ENCODE results near the gene CRHR1. TPM values are rescaled to one million over a fixed set of nuclear protein-coding genes. Genes with fewer than 3 reads are reported as not detected.

CRHR1 gene
- total RNA-seq, 1 experiment from 2014 or later, result not detected

DNA sequence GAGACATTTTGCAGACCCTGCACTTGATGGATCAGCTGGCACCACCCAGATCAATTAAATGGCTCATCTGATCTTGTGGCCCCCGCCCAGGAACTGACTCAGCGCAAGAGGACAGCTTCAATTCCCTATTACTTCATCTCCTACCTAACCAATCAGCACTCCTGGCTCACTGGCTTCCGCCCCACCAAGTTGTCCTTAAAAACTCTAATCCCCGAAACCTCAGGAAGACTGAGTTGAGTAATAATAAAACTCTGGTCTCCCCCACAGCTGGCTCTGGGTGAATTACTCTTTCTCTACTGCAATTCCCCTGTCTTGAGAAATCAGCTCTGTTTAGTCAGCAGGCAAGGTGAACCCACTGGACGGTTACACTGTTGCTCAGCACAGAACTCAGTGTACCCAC, 84.2 kb downstream of the CRHR1 start:
- Histone ChIP-seq H3K4me2 (ENCODE audit: low read length) (no peak overlapping the region), H3K4me3 (ENCODE audit: low read length) (no peak overlapping the region), H3K4me1 (ENCODE audit: insufficient read depth, low read length) (no peaks in the 10 kb centered on the region), H3K27ac (ENCODE audit: low read length) (no peak overlapping the region), H3K36me3 (ENCODE audit: low read depth, low read length) (no peaks in the 10 kb centered on the region), H3K9me3 (ENCODE audit: low read length) (no peaks in the 10 kb centered on the region), H3K27me3 (ENCODE audit: low read length) (peaks cover 41% of the 10 kb centered on the region), H4K20me1 (ENCODE audit: low read length) (no peaks in the 10 kb centered on the region), H3K9me2 (replicated peaks; ENCODE audit: low read length) (no peaks in the 10 kb centered on the region), H3K9ac (ENCODE audit: low read length) (no peak overlapping the region), H2AFZ (ENCODE audit: low read length) (no peak overlapping the region), H3K79me2 (ENCODE audit: low read length) (no peaks in the 10 kb centered on the region), H3F3A (ENCODE audit: low read length, unreplicated experiment) (no peaks in the 10 kb centered on the region)
- intact Hi-C loops (cut with micrococcal nuclease), result no loop called here
- DNase-seq, result no peak
- TF ChIP-seq EZH2phosphoT487 (IDR thresholded peaks at IDR 0.05; ENCODE audit: borderline replicate concordance, low read length), result no peak
- TF ChIP-seq EZH2 (IDR thresholded peaks at IDR 0.05; ENCODE audit: low read length, unreplicated experiment), result no peak
- TF ChIP-seq, protein P1, sequence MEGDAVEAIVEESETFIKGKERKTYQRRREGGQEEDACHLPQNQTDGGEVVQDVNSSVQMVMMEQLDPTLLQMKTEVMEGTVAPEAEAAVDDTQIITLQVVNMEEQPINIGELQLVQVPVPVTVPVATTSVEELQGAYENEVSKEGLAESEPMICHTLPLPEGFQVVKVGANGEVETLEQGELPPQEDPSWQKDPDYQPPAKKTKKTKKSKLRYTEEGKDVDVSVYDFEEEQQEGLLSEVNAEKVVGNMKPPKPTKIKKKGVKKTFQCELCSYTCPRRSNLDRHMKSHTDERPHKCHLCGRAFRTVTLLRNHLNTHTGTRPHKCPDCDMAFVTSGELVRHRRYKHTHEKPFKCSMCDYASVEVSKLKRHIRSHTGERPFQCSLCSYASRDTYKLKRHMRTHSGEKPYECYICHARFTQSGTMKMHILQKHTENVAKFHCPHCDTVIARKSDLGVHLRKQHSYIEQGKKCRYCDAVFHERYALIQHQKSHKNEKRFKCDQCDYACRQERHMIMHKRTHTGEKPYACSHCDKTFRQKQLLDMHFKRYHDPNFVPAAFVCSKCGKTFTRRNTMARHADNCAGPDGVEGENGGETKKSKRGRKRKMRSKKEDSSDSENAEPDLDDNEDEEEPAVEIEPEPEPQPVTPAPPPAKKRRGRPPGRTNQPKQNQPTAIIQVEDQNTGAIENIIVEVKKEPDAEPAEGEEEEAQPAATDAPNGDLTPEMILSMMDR (conservative IDR thresholded peaks at IDR 0.05; ENCODE audit: low read depth, low read length), result no peak
- BruUV-seq (replicated peaks), result no TSS peak
- CTCF ChIA-PET, result no interaction called here
- no peak for ATAC-seq
- POLR2A ChIA-PET (ENCODE audit: unreplicated experiment), result no interaction called here

DNA sequence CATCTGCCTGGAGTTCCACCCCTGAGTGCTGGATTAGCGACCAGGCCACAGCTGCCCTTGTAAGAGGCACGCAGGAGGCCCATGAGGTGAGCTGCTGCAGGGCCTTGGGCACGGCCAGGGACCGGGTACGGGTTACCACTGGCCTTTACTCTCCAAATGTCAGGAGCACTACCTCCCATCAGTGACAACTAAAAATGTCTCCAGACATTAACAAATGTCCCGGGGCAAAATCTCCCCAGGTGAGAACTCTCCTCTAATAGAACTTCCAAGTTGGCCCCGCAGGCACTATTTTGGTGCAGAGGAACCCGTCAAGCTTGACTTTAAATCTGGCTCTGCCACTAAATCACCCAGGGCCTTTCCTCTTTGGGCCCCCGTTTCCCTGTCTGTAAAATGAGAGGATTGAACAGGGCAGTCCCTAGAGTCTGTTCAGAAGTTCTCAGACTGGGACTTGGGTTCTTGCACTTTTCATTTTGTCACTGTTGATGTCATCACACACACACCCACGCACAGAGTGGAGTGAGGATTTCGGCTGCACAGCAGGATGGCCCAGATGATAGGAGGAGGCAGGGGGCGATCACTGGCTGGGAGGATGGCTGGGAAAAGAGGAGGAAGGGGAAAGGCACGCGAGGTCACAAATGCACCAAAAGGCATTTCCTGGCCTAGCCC, 85.7 kb downstream of the CRHR1 start:
- CTCF ChIA-PET, result no interaction called here
- Histone ChIP-seq H3K9me3 (ENCODE audit: low read length) (no peaks in the 10 kb centered on the region), H3K36me3 (ENCODE audit: low read depth, low read length) (no peaks in the 10 kb centered on the region), H3K79me2 (ENCODE audit: low read length) (no peaks in the 10 kb centered on the region), H3K4me1 (ENCODE audit: insufficient read depth, low read length) (no peaks in the 10 kb centered on the region), H3K4me2 (ENCODE audit: low read length) (no peak overlapping the region), H4K20me1 (ENCODE audit: low read length) (no peaks in the 10 kb centered on the region), H3K27me3 (ENCODE audit: low read length) (peaks cover 33% of the 10 kb centered on the region), H3F3A (ENCODE audit: low read length, unreplicated experiment) (no peaks in the 10 kb centered on the region), H3K9me2 (replicated peaks; ENCODE audit: low read length) (no peaks in the 10 kb centered on the region), H3K9ac (ENCODE audit: low read length) (no peak overlapping the region), H2AFZ (ENCODE audit: low read length) (no peak overlapping the region), H3K4me3 (ENCODE audit: low read length) (no peak overlapping the region), H3K27ac (ENCODE audit: low read length) (no peak overlapping the region)
- ATAC-seq (no peak), DNase-seq (no peak)
- intact Hi-C loops (cut with micrococcal nuclease), result no loop called here
- POLR2A ChIA-PET (ENCODE audit: unreplicated experiment), result no interaction called here
- BruUV-seq (replicated peaks), result no TSS peak
- TF ChIP-seq EZH2 (IDR thresholded peaks at IDR 0.05; ENCODE audit: low read length, unreplicated experiment), result no peak
- no peak for TF ChIP-seq EZH2phosphoT487 (IDR thresholded peaks at IDR 0.05; ENCODE audit: borderline replicate concordance, low read length)
- TF ChIP-seq, protein P1 (conservative IDR thresholded peaks at IDR 0.05; ENCODE audit: low read depth, low read length), result no peak

DNA sequence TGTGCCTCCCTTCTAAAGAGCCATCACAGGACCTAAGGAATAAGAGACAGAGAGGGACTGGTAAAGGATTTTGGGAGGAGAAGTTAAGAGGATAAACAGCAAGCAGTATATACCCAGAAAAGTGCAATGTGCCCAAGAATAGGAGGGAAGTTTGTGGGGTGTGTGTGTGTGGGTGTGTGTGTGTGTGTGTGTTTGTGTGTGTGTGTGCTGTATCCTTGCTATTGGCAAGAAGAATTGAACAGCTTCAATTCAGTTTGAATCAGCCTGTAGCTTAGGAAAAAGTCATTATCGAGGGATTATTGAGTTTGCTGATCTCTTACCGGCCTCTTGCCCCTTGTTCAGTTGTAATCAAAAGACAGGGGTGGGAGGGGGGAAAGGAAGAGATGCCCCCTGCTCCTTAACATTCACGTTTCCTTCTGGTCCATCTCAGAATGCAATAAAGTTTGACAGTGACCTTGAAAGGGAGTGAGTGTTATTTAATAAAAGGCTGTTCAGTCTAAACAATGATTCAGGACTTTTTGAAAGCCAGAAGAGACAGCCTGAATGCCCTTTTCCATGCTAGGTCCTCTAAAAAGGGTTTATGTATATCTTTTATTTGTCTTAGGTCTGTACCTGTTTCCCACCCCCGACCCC, 86.3 kb downstream of the CRHR1 start:
- no peaks in the 10 kb centered on the region for H4K20me1 ChIP-seq (ENCODE audit: low read length)
- ChIA-PET CTCF (no interaction called here), POLR2A (ENCODE audit: unreplicated experiment) (no interaction called here)
- H3F3A ChIP-seq (ENCODE audit: low read length, unreplicated experiment), result no peaks in the 10 kb centered on the region
- no TSS peak for BruUV-seq (replicated peaks)
- DNase-seq (no peak), ATAC-seq (no peak)
- H3K9ac ChIP-seq (ENCODE audit: low read length), result no peak overlapping the region
- no peaks in the 10 kb centered on the region for H3K9me3 ChIP-seq (ENCODE audit: low read length)
- no peak overlapping the region for H3K27ac ChIP-seq (ENCODE audit: low read length)
- no peak overlapping the region for H2AFZ ChIP-seq (ENCODE audit: low read length)
- peaks cover 27% of the 10 kb centered on the region for H3K27me3 ChIP-seq (ENCODE audit: low read length)
- H3K36me3 ChIP-seq (ENCODE audit: low read depth, low read length), result no peaks in the 10 kb centered on the region
- no peak overlapping the region for H3K4me2 ChIP-seq (ENCODE audit: low read length)
- no peaks in the 10 kb centered on the region for H3K9me2 ChIP-seq (replicated peaks; ENCODE audit: low read length)
- no peaks in the 10 kb centered on the region for H3K79me2 ChIP-seq (ENCODE audit: low read length)
- H3K4me1 ChIP-seq (ENCODE audit: insufficient read depth, low read length), result no peaks in the 10 kb centered on the region
- TF ChIP-seq EZH2phosphoT487 (IDR thresholded peaks at IDR 0.05; ENCODE audit: borderline replicate concordance, low read length) (no peak), EZH2 (IDR thresholded peaks at IDR 0.05; ENCODE audit: low read length, unreplicated experiment) (no peak)
- TF ChIP-seq, protein P1 (conservative IDR thresholded peaks at IDR 0.05; ENCODE audit: low read depth, low read length), result no peak
- no peak overlapping the region for H3K4me3 ChIP-seq (ENCODE audit: low read length)
- intact Hi-C loops (cut with micrococcal nuclease), result no loop called here

All from PC-3 (cell line).